ENCODE measurements around the gene HHIPL1.

DNA sequence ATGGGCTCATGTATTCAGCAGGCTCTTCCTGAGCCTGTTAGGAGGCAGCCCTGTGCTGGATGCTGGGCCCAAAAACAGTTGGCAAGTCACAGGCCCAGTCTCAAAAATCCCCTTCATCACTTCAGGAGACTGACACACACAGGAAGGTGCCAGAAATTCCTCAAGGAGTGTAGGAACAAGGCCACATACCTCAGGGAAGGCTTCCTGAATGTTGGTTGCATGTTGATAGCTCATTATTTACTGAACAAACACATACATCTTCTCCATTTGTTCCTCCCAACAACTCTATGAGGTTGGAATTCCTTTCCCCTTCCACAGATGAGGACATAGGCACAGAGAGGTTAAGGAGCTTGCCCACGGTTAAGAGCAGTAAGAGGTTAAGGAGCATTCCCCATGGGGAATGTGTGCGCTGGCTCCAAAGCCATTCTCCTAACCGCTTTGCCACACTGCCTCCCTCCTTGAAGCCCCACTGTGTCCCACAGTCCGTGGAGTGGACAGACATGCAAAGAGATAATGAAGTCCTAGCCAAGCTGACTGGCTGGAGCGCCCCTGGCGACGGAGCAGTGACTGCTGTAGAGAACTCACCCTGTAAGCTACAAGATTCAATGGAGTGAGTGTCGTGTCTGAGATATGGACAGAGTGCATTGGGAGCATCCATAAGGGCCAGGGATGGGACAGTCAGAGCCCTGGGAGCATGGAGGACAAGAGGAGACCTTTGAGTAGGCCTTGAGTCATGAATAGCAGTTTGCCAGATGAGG, 3.3 kb downstream of the HHIPL1 start:
- TF ChIP-seq, protein P1, sequence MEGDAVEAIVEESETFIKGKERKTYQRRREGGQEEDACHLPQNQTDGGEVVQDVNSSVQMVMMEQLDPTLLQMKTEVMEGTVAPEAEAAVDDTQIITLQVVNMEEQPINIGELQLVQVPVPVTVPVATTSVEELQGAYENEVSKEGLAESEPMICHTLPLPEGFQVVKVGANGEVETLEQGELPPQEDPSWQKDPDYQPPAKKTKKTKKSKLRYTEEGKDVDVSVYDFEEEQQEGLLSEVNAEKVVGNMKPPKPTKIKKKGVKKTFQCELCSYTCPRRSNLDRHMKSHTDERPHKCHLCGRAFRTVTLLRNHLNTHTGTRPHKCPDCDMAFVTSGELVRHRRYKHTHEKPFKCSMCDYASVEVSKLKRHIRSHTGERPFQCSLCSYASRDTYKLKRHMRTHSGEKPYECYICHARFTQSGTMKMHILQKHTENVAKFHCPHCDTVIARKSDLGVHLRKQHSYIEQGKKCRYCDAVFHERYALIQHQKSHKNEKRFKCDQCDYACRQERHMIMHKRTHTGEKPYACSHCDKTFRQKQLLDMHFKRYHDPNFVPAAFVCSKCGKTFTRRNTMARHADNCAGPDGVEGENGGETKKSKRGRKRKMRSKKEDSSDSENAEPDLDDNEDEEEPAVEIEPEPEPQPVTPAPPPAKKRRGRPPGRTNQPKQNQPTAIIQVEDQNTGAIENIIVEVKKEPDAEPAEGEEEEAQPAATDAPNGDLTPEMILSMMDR (IDR thresholded peaks at IDR 0.05; ENCODE audit: low read depth, low read length): no peak
- TF ChIP-seq EZH2phosphoT487 (IDR thresholded peaks at IDR 0.05; ENCODE audit: low read depth): no peak

Measured in OCI-LY3 (cell line).